Fibroblast of lung (primary cell): ENCODE measurements around the gene RASSF10.

Experiments
- CTCF ChIP-seq, 2 donors: IDR thresholded peaks in 1 of 2; conservative IDR thresholded peaks in 1 of 2; 1 replicate in 1 of 2; 2 replicates in 1 of 2; pipeline ENCODE4 v1.5.1; 2011 to 2012; ENCODE audit warnings: low read length in 2 of 2, control low read depth in 1 of 2, inconsistent platforms in 1 of 2, low read depth in 1 of 2, mild to moderate bottlenecking in 1 of 2
- EZH2 ChIP-seq: IDR thresholded peaks from 2 replicates; pipeline ENCODE4 v1.5.1; 2012; ENCODE audit warnings: low read length, control low read depth, mild to moderate bottlenecking; ENCODE audit errors: missing control alignments

- no peak for TF ChIP-seq CTCF (conservative IDR thresholded peaks at IDR 0.05 in 1 of 2, IDR thresholded peaks at IDR 0.05 in 1 of 2; ENCODE audit: low read depth in 1 of 2, low read length in 2 of 2)
- TF ChIP-seq EZH2 = no peak
Observed at GRCh38 chr11:13047884-13048283, 38.8 kb downstream of the RASSF10 start.
